H9 (cell line): ENCODE measurements around the gene COL5A2. TPM values are rescaled to one million over a fixed set of nuclear protein-coding genes. Genes with fewer than 3 reads are reported as not detected.

Experiments used
- DNase-seq: peaks from one replicate; pipeline ENCODE4 v3.0.0-alpha.2; 2017
- H2AFZ ChIP-seq: one replicate; pipeline ENCODE4 v1.6.1; 2013; ENCODE audit warnings: mild to moderate bottlenecking, low read length, control low read depth, moderate library complexity
- H2AK5ac ChIP-seq: 2 replicates; pipeline ENCODE4 v1.6.1; 2013; ENCODE audit warnings: low read length, control low read depth, mixed read lengths; ENCODE audit not compliant: insufficient read length
- H2BK120ac ChIP-seq: one replicate; pipeline ENCODE4 v1.6.1; 2013; ENCODE audit warnings: low read depth, mild to moderate bottlenecking, low read length, control low read depth, inconsistent platforms; ENCODE audit not compliant: poor library complexity, severe bottlenecking
- H2BK12ac ChIP-seq: 2 replicates; pipeline ENCODE4 v1.6.1; 2013; ENCODE audit warnings: low read length, control low read depth, mixed read lengths, low read depth; ENCODE audit not compliant: insufficient read length
- H2BK15ac ChIP-seq: 2 replicates; pipeline ENCODE4 v1.6.1; 2013; ENCODE audit warnings: low read depth, low read length, control low read depth
- H2BK20ac ChIP-seq: one replicate; pipeline ENCODE4 v1.6.1; 2013; ENCODE audit warnings: low read depth, mild to moderate bottlenecking, low read length, control low read depth, inconsistent platforms; ENCODE audit not compliant: poor library complexity, severe bottlenecking
- H2BK5ac ChIP-seq: 2 replicates; pipeline ENCODE4 v1.6.1; 2013; ENCODE audit warnings: low read length, control low read depth, mixed read lengths; ENCODE audit not compliant: insufficient read length
- H3K14ac ChIP-seq: 2 replicates; pipeline ENCODE4 v1.6.1; 2013; ENCODE audit warnings: low read length, control low read depth; ENCODE audit not compliant: insufficient read depth
- H3K18ac ChIP-seq: 2 replicates; pipeline ENCODE4 v1.6.1; 2013; ENCODE audit warnings: low read depth, mild to moderate bottlenecking, mixed read lengths, low read length, control low read depth; ENCODE audit not compliant: insufficient read length
- H3K23ac ChIP-seq: 2 replicates; pipeline ENCODE4 v1.6.1; 2013; ENCODE audit warnings: low read length, control low read depth, mixed read lengths, low read depth; ENCODE audit not compliant: insufficient read length
- H3K23me2 ChIP-seq: 2 replicates; pipeline ENCODE4 v1.6.1; 2013; ENCODE audit warnings: low read depth, mild to moderate bottlenecking, mixed read lengths, low read length, control low read depth; ENCODE audit not compliant: insufficient read length, poor library complexity, severe bottlenecking
- H3K27ac ChIP-seq: 2 replicates; pipeline ENCODE4 v1.5.1; 2013; ENCODE audit warnings: low read length, control low read depth, mixed read lengths, low read depth; ENCODE audit not compliant: insufficient read length
- H3K27me3 ChIP-seq: 2 replicates; pipeline ENCODE4 v1.6.1; 2013; ENCODE audit warnings: low read length, control low read depth, inconsistent platforms; ENCODE audit not compliant: insufficient read depth
- H3K4ac ChIP-seq: 2 replicates; pipeline ENCODE4 v1.6.1; 2013; ENCODE audit warnings: low read depth, mild to moderate bottlenecking, control low read depth, inconsistent platforms, low read length, moderate library complexity
- H3K4me1 ChIP-seq: 2 replicates; pipeline ENCODE4 v1.6.1; 2013; ENCODE audit warnings: low read length, control low read depth, inconsistent platforms; ENCODE audit not compliant: insufficient read depth
- H3K4me2 ChIP-seq: 2 replicates; pipeline ENCODE4 v1.6.1; 2013; ENCODE audit warnings: low read length, control low read depth, mixed read lengths; ENCODE audit not compliant: insufficient read length, insufficient read depth
- H3K56ac ChIP-seq: 2 replicates; pipeline ENCODE4 v1.6.1; 2013; ENCODE audit warnings: low read depth, mild to moderate bottlenecking, mixed read lengths, low read length, control low read depth; ENCODE audit not compliant: insufficient read length
- H3K79me1 ChIP-seq: 2 replicates; pipeline ENCODE4 v1.6.1; 2013; ENCODE audit warnings: low read depth, mild to moderate bottlenecking, moderate library complexity, low read length, control low read depth, inconsistent platforms; ENCODE audit not compliant: insufficient read depth, poor library complexity, severe bottlenecking
- H3K79me2 ChIP-seq: 2 replicates; pipeline ENCODE4 v1.6.1; 2013; ENCODE audit warnings: low read length, control low read depth, inconsistent platforms; ENCODE audit not compliant: insufficient read depth
- H3K9ac ChIP-seq: 2 replicates; pipeline ENCODE4 v1.6.1; 2013; ENCODE audit warnings: low read length, control low read depth, mixed read lengths; ENCODE audit not compliant: insufficient read length; ENCODE audit errors: extremely low read depth
- H3K9me3 ChIP-seq: one replicate; pipeline ENCODE4 v1.6.1; 2013; ENCODE audit warnings: low read depth, low read length, inconsistent platforms; ENCODE audit not compliant: control insufficient read depth
- H3T11ph ChIP-seq: one replicate; pipeline ENCODE4 v1.6.1; 2013; ENCODE audit warnings: mild to moderate bottlenecking, low read length, control low read depth, inconsistent platforms
- H4K20me1 ChIP-seq: one replicate; pipeline ENCODE4 v1.6.1; 2013; ENCODE audit not compliant: control insufficient read depth, insufficient read length, insufficient read depth
- H4K5ac ChIP-seq: 2 replicates; pipeline ENCODE4 v1.6.1; 2013; ENCODE audit warnings: low read depth, mild to moderate bottlenecking, mixed read lengths, low read length, control low read depth; ENCODE audit not compliant: insufficient read length
- H4K8ac ChIP-seq: replicated peaks from 2 replicates; pipeline ENCODE4 v1.6.1; 2013; ENCODE audit warnings: low read length, control low read depth, mixed read lengths, low read depth; ENCODE audit not compliant: insufficient read length
- H4K91ac ChIP-seq: 2 replicates; pipeline ENCODE4 v1.6.1; 2013; ENCODE audit warnings: low read depth, mild to moderate bottlenecking, moderate library complexity, mixed read lengths, low read length, control low read depth; ENCODE audit not compliant: insufficient read length
- H3K27ac Mint-ChIP-seq, 3 experiments: 2 replicates in 2 of 3; 3 replicates in 1 of 3; pipeline ENCODE4 v1.8.0; 2020 to 2021; ENCODE audit warnings: mixed read lengths in 3 of 3, mild to moderate bottlenecking in 1 of 3, moderate library complexity in 1 of 3
- H3K27me3 Mint-ChIP-seq: 2 replicates; pipeline ENCODE4 v1.8.0; 2021; ENCODE audit warnings: low read depth, mild to moderate bottlenecking, moderate library complexity, mixed read lengths
- H3K36me3 Mint-ChIP-seq, 3 experiments: 2 replicates in 2 of 3; 3 replicates in 1 of 3; pipeline ENCODE4 v1.8.0; 2020 to 2021; ENCODE audit warnings: low read depth in 3 of 3, mixed read lengths in 3 of 3; ENCODE audit not compliant: insufficient read depth in 1 of 3
- H3K4me1 Mint-ChIP-seq, 2 experiments: 2 replicates each; pipeline ENCODE4 v1.8.0; 2020; ENCODE audit warnings: mixed read lengths in 2 of 2
- H3K4me3 Mint-ChIP-seq, 2 experiments: 2 replicates in 1 of 2; 3 replicates in 1 of 2; pipeline ENCODE4 v1.8.0; 2020 to 2021; ENCODE audit warnings: mild to moderate bottlenecking in 2 of 2, mixed read lengths in 2 of 2, moderate library complexity in 1 of 2
- H3K9me3 Mint-ChIP-seq, 2 experiments: 2 replicates in 1 of 2; 3 replicates in 1 of 2; pipeline ENCODE4 v1.8.0; 2020; ENCODE audit warnings: mild to moderate bottlenecking in 2 of 2, mixed read lengths in 2 of 2, moderate library complexity in 1 of 2
- total RNA-seq: library from RNA; stranded (reverse); gene quantifications from 2 replicates; pipeline ENCODE4 v1.2.1, GENCODE V29; 2021
- TF ChIP-seq, protein P1 (sequence below): fragments of 200-600 bp; sonication (generic); conservative IDR thresholded peaks from 3 replicates; pipeline ENCODE4 v1.8.0; 2021; ENCODE audit warnings: antibody characterized with exemption, mild to moderate bottlenecking

COL5A2 gene
- total RNA-seq, 1 experiment from 2014 or later: 10.5 TPM

DNA sequence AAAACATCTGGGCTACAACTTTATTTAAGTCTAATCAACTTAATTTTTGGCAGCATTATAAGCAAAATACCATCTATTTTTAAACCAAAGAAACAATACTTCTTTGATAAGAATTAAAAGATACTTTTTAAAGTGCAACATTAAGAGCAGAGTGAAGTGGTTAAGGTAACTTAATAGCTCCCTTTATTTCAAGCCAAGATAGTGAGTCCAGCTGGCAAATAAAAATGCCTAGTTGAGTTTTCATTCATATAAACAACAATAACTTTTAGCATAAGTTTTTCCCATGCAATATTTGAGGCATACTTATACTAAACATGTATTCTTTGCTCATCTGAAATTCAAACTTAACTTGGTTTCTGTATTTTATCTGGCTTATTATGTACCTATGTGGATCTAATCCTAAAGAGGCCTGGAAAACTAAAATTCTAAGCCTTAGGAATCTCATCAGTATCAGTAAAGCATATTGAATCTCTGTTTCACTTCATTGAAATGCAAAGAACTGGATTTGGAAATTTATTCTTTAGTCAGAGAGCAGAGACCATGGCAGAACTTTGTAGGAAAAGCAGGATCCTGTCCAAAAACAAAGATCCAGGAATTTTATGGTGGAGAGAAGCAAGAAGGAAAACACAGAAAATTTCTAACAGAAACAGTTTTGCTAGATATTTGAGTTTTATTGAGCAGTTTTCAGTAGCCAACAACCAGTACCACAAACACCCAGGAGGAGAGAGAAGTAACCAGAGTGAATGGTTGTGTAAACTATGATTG, 109.5 kb downstream of the COL5A2 start:
- Histone ChIP-seq H2BK20ac (no peak overlapping the region), H3K79me2 (no peaks in the 10 kb centered on the region), H3K9me3 (no peaks in the 10 kb centered on the region), H3K9ac (no peak overlapping the region), H2BK5ac (no peak overlapping the region), H3K4me1 (no peaks in the 10 kb centered on the region), H2AK5ac (no peak overlapping the region), H3K56ac (no peak overlapping the region), H3K79me1 (no peaks in the 10 kb centered on the region), H3K4me2 (no peak overlapping the region), H2BK15ac (no peak overlapping the region), H3K23me2 (no peaks in the 10 kb centered on the region), H4K91ac (no peak overlapping the region), H2BK120ac (no peak overlapping the region), H3K27ac (no peak overlapping the region), H4K5ac (no peak overlapping the region), H3K23ac (no peak overlapping the region), H4K8ac (no peak overlapping the region), H3K4ac (no peak overlapping the region), H3K14ac (no peak overlapping the region), H3K18ac (no peak overlapping the region), H2AFZ (no peak overlapping the region), H4K20me1 (no peaks in the 10 kb centered on the region), H3K27me3 (no peaks in the 10 kb centered on the region), H3T11ph (no peak overlapping the region), H2BK12ac (no peak overlapping the region)
- Mint-ChIP-seq H3K4me3 (no peak overlapping the region), H3K27me3 (no peaks in the 10 kb centered on the region), H3K9me3 (no peaks in the 10 kb centered on the region), H3K27ac (no peak overlapping the region), H3K36me3 (peaks cover 0 to 1% (median 0%) of the 10 kb centered on the region in 3 experiments; a peak in 2 of 7 replicates), H3K4me1 (no peaks in the 10 kb centered on the region)
- no peak for DNase-seq
- TF ChIP-seq, protein P1, sequence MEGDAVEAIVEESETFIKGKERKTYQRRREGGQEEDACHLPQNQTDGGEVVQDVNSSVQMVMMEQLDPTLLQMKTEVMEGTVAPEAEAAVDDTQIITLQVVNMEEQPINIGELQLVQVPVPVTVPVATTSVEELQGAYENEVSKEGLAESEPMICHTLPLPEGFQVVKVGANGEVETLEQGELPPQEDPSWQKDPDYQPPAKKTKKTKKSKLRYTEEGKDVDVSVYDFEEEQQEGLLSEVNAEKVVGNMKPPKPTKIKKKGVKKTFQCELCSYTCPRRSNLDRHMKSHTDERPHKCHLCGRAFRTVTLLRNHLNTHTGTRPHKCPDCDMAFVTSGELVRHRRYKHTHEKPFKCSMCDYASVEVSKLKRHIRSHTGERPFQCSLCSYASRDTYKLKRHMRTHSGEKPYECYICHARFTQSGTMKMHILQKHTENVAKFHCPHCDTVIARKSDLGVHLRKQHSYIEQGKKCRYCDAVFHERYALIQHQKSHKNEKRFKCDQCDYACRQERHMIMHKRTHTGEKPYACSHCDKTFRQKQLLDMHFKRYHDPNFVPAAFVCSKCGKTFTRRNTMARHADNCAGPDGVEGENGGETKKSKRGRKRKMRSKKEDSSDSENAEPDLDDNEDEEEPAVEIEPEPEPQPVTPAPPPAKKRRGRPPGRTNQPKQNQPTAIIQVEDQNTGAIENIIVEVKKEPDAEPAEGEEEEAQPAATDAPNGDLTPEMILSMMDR: no peak
